Measurements from ENCODE around the gene AKR7A2.
A peak's percentile ranks its signal among the peaks of the same experiment; 100 is the strongest.

Gene AKR7A2

GRCh38 chr1:19329188-19329587 lies 17.2 kb upstream of the AKR7A2 start:
- in situ Hi-C loops (cut with HindIII; ENCODE audit: low pct_ligation_motif_present, low pct_unique_long_range_greater_than_20kb, low sequenced_read_pairs), result no loop called here
- no peak for DNase-seq

GRCh38 chr1:19328486-19328885 lies 16.5 kb upstream of the AKR7A2 start:
- DNase-seq, result no peak
- in situ Hi-C loops (cut with HindIII; ENCODE audit: low pct_ligation_motif_present, low pct_unique_long_range_greater_than_20kb, low sequenced_read_pairs), result no loop called here

GRCh38 chr1:19327736-19328135 lies 15.8 kb upstream of the AKR7A2 start:
- in situ Hi-C loops (cut with HindIII; ENCODE audit: low pct_ligation_motif_present, low pct_unique_long_range_greater_than_20kb, low sequenced_read_pairs), result no loop called here
- DNase-seq, result no peak

- no peak for DNase-seq
These were observed 15.4 kb upstream of the AKR7A2 start for GRCh38 chr1:19327301-19327700.

GRCh38 chr1:19326748-19327065 lies 14.8 kb upstream of the AKR7A2 start:
- in situ Hi-C loops (cut with HindIII; ENCODE audit: low pct_ligation_motif_present, low pct_unique_long_range_greater_than_20kb, low sequenced_read_pairs), result no loop called here
- DNase-seq, result no peak

More at GRCh38 chr1:19327301-19327700, 15.4 kb upstream of the AKR7A2 start:
- in situ Hi-C loops (cut with HindIII; ENCODE audit: low pct_ligation_motif_present, low pct_unique_long_range_greater_than_20kb, low sequenced_read_pairs), result no loop called here

DNA sequence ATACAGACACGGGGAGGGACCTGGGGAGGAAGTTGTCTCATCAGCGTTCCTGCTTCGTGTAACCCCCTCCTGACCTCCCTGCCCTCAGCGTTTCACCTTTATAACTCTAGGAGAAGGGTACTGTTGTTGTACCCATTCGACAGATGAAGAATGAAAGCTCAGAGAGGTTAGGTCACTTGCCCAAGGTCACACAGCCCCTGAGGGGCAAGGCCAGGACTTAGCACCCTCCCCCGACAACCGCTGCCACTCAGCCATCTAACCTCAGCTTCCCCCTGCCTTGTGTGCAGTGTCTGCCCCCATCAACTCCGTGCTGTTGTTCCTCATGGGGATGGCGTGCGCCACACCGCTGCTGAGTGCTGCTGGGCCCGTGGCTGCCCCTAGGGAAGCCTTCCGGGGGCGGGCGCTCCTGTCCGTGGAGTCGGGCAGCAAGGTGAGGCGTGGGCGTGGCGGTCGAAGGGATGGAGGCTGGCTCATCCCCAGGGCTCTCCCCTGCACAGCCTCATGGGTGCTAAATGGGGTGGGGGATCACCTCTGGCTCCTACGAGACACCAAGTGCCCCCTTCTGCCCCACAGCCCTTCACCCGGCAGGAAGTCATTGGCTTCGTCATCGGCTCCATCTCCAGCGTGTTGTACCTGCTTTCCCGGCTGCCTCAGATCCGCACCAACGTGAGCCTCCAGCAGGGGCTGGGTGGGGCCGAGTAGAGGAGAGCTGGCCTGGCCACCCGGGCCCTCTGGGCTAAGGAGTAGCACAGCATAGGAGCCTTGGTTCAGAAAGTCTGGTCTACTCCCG lies 14.2 kb upstream of the AKR7A2 start:
- in situ Hi-C loops (cut with HindIII; ENCODE audit: low pct_ligation_motif_present, low pct_unique_long_range_greater_than_20kb, low sequenced_read_pairs), result no loop called here
- DNase-seq, result no peak

GRCh38 chr1:19325368-19325957 lies 13.5 kb upstream of the AKR7A2 start:
- DNase-seq, result no peak
- in situ Hi-C loops (cut with HindIII; ENCODE audit: low pct_ligation_motif_present, low pct_unique_long_range_greater_than_20kb, low sequenced_read_pairs), result no loop called here

GRCh38 chr1:19324665-19324990 lies 12.7 kb upstream of the AKR7A2 start:
- no peak for DNase-seq
- in situ Hi-C loops (cut with HindIII; ENCODE audit: low pct_ligation_motif_present, low pct_unique_long_range_greater_than_20kb, low sequenced_read_pairs), result no loop called here

- in situ Hi-C loops (cut with HindIII; ENCODE audit: low pct_ligation_motif_present, low pct_unique_long_range_greater_than_20kb, low sequenced_read_pairs), result no loop called here
- no peak for DNase-seq
These were observed 12.2 kb upstream of the AKR7A2 start for GRCh38 chr1:19323987-19324664.

GRCh38 chr1:19322481-19322880 lies 10.5 kb upstream of the AKR7A2 start:
- no peak for DNase-seq
- in situ Hi-C loops (cut with HindIII; ENCODE audit: low pct_ligation_motif_present, low pct_unique_long_range_greater_than_20kb, low sequenced_read_pairs), result no loop called here

DNA sequence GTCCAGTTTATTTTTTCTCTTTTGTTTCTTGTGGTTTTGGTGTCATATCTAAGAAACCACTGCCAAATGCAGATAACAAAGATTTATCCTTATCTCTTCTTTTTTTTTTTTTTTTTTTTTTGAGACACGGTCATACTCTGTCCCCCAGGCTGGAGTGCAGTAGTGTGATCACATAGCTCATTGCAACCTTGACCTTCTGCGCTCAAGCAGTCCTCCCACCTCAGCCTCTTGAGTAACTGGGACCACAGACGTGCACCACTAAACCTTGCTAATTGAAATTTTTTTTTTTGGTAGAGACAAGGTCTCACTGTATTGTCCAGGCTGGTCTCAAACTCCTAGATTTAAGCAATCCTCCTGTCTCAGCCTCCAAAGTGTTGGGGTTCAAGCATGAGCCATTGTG lies 9.1 kb upstream of the AKR7A2 start:
- in situ Hi-C loops (cut with HindIII; ENCODE audit: low pct_ligation_motif_present, low pct_unique_long_range_greater_than_20kb, low sequenced_read_pairs), result no loop called here
- no peak for DNase-seq

DNA sequence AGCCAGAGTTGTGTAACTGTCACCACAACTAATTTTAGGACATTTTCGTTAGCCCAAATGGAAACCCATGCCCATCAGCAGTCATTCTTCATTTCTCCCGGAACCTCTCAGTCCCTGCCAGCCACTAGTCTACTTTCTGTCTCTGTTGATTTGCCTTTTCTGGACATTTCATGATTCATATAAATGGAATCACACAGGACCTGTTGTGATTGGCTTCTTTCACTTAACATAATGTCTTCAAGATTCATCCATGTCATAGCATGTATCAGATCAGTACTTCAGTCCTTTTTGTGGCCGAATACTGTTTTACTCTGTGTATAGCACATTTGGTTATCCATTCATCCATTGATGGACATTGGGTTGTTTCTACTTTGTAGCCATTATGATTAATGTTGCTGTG lies 7.3 kb upstream of the AKR7A2 start:
- in situ Hi-C loops (cut with HindIII; ENCODE audit: low pct_ligation_motif_present, low pct_unique_long_range_greater_than_20kb, low sequenced_read_pairs), result no loop called here
- DNase-seq, result no peak

GRCh38 chr1:19317126-19317910 lies 5.4 kb upstream of the AKR7A2 start:
- no peak for DNase-seq
- in situ Hi-C loops (cut with HindIII; ENCODE audit: low pct_ligation_motif_present, low pct_unique_long_range_greater_than_20kb, low sequenced_read_pairs), result no loop called here

DNA sequence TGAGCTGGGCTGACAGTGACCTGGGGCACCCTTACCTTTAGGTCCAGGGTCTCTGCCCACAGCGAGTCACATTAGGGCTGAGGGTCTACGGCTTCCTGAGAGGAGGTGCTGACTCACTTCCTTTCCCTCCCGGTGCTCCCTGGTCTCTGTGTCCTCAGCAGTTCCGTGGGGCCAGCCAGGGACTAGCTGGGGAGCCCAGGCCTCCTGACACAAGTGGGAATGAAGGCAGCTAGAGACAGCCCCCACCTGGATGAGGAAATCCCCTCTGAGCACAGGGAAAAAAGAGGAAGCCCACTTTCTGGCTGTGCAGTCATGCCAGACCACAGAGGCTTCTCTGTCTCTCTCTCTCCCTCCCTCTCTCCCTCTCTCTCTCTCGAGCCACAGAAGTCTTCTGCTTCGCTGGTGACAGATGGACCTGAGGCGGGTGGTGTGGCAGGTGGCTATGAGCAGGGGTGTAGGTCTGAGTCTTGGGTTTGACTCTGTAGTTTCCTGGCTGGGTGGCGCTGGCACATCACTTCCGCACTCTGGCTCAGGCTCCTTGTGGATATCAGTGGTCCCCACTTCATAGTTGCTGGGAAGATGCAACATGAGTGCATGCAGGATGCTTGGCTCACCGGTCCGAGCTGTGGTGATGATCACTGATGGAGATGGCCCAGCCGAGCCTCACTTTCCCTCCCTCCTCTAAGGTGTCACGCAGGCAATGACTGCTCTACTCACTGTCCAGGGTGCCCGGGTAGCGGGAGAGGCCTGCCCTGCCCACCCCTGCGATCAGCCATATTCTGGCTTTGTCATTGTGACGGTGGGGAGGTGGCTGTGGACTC lies 3.6 kb upstream of the AKR7A2 start:
- peak; percentile 26 for DNase-seq
- in situ Hi-C loops (cut with HindIII; ENCODE audit: low pct_ligation_motif_present, low pct_unique_long_range_greater_than_20kb, low sequenced_read_pairs), result no loop called here

GRCh38 chr1:19313961-19314882 lies 2.3 kb upstream of the AKR7A2 start:
- in situ Hi-C loops (cut with HindIII; ENCODE audit: low pct_ligation_motif_present, low pct_unique_long_range_greater_than_20kb, low sequenced_read_pairs), result no loop called here
- DNase-seq, result no peak

DNA sequence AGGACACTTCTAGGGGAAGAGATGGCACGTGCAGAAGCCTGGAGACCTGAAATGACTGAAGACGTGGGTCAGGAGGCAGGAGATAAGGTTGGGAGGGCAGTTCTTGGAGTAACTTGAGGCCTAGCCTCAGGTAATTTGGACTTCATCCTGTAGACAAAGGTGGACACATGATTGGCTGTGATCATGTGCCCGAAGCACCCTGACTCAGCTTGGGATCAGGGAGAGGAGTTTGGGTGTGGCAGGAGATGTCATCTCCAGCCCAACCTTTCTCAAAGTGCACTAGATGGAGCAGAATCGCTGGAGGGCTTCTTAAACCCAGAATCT lies 1.7 kb upstream of the AKR7A2 start:
- in situ Hi-C loops (cut with HindIII; ENCODE audit: low pct_ligation_motif_present, low pct_unique_long_range_greater_than_20kb, low sequenced_read_pairs), result no loop called here
- DNase-seq, result no peak

- in situ Hi-C loops (cut with HindIII; ENCODE audit: low pct_ligation_motif_present, low pct_unique_long_range_greater_than_20kb, low sequenced_read_pairs), result no loop called here
- DNase-seq, result no peak
These were observed 1.1 kb upstream of the AKR7A2 start for GRCh38 chr1:19312782-19313635.

Measured in ACHN (cell line).